Uterus (tissue), 2 donors: ENCODE measurements around the gene RALGPS1.

Source experiments
- CTCF ChIP-seq, 4 experiments: fragments of 200-600 bp in 2 of 4; fragments of 450-650 bp in 2 of 4; sonication (generic) in 2 of 4; IDR thresholded peaks; one replicate each; pipeline ENCODE4 v1.5.1; 2016 to 2019; ENCODE audit warnings: antibody characterized with exemption in 4 of 4, mild to moderate bottlenecking in 2 of 4, moderate library complexity in 1 of 4
- POLR2A ChIP-seq, 2 donors: fragments of 450-650 bp; IDR thresholded peaks; one replicate each; pipeline ENCODE4 v1.6.1; 2016; ENCODE audit warnings: antibody characterized with exemption in 2 of 2, mild to moderate bottlenecking in 1 of 2, moderate library complexity in 1 of 2

- TF ChIP-seq POLR2A (IDR thresholded peaks at IDR 0.05) (no peak), CTCF (IDR thresholded peaks at IDR 0.05) (no peak)
Observed at GRCh38 chr9:127004946-127005769, 90.6 kb downstream of the RALGPS1 start.
